NCI-H2171 treated with DMSO at 0.1 percent for 48 hours (cell line): Measurements from ENCODE around the gene MPC2.
"Not testable (repeated sequence)": the region's sequence is repeated elsewhere in the genome, so short reads cannot be mapped to it uniquely, and the experiment has no call there.

Experiments
- DNase-seq: peaks from one replicate; lab custom pipeline; 2025; lab: John Stamatoyannopoulos, UW

MPC2 gene

DNA sequence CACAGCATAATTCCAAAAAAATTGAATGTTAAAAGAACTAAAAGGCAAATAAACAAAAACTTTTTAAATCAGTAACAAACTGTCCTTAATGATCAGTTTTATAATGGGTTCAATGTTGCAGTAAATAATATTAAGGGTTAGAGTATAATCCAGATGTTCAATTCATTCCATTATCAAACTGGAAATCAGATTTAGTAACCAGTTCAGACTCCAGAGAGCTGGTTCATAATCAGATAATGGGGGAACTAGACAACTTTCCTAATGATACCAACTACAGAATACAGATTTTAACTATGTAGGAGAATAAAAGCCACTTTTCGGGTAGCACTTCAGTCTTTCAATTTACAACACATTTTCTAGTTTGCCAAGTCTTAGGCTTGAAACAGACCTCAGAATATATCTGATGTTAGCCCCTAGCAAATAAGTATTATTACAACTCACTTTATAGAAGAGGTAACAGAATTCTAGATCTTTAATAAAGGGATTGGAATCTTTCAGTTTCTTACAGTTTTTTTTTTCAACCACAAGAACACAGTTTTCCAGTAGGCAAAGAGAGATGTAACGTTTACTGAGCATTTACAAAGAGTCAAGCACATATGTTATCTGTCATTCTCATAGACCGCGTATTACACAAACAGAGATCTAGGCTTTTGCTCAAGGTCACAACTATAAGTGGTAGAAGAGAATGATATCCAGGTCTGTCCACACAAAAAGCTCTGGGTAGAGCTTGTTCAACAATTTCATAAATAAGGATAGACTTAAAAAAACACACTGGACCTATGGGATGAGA lies 2.3 kb downstream of the MPC2 start:
- DNase-seq, result peak; percentile 24

DNA sequence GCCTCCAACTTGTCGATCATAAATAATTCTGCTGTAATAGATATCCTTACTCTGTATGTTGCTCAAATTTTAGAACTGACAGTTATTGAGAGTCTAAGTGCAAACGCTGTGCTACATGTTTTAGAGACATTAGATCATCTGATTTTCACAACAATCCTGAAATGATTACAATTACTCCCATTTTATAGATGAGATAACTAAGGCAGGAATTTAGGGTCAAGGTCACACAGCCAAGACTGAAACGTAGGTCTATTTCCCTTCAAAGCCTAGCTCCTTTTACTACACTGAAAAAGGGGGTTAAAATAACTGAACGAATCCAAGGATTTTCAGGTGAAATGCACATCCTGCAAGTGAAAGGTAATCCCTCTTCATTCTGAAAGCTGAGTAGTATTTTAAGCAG lies 3.1 kb downstream of the MPC2 start:
- DNase-seq, result no peak

DNA sequence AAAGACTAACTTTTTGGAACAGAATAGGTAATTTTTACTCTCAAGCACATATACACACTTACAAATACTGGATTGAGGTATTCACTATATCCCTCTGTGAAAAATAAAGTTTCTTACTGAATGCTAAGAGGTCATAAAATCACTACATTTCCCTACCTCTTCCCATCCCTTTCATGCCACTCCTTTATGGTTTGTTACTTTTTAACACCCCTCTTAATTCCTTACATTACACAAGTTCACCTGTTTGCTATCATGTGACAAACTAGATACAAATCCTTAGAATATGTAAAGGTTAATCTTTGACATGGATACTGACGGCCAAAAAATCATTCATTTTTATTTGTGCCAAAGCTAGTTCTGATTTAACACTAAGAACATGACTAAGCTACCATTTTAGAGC lies 7.1 kb downstream of the MPC2 start:
- no peak for DNase-seq

DNA sequence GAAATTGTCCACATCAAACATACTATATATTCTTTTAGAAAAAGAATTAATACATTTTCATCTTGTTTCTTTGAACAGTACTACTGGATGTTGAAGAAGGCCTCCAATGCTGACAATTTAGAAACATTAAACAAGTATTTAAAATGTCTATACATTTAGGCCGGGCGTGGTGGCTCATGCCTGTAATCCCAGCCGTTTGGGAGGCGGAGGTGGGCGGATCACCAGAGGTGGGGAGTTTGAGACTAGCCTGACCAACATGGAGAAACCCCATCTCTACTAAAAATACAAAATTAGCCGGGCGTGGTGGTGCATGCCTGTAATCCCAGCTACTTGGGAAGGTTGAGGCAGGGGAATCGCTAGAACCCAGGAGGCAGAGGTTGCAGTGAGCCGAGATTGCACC lies 8.0 kb downstream of the MPC2 start:
- not testable (repeated sequence) for DNase-seq

DNA sequence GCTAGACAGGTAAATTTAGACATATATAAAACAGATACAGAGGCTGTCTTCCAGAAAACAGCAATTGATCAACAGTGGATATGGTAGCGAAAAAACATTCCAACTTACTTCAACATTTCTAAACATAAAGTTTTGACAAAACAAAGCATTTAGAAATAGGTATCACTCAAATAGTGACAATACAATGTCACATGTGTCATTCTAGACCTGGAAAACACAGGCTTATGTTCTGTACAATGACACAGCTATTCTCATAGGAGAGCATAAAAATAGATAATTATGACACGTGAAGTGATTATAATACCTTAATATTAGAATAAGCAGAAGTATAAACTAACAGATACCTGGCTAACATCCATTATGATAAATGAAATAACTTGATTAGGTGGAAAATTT lies 8.4 kb downstream of the MPC2 start:
- DNase-seq, result no peak

DNA sequence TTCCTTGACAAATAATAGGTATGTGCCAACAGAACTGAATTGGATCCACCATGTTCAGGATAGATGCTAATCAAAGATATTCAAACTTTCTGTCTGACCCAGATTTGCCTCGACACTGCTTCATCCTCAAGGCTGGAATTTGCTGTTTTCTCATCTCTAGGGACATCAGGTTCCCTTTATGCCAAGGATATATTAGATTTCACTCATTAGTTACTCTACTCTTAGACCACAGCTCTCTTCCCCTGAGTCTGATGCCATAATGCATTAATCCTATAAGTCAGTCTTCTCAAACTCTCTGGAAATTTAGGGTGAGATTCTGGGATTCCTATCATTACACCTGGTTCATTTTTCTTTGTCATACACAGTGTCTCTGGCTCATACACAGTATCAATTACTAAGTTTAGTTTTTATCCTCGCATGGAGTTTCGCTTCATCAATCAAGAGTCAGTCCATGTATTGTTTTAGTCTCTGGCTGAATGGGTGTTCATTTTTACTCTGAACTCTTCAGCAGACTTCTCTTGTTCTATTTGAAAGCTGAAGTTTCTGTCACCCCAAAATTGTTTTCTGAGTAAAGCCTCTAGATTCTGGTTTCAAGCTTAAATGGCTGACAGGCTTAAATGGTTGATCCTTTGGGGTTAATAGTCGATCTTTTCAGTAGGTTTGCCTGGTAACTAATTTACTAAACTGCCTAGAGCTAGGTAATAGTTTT lies 9.7 kb downstream of the MPC2 start:
- peak; percentile 30 for DNase-seq

DNA sequence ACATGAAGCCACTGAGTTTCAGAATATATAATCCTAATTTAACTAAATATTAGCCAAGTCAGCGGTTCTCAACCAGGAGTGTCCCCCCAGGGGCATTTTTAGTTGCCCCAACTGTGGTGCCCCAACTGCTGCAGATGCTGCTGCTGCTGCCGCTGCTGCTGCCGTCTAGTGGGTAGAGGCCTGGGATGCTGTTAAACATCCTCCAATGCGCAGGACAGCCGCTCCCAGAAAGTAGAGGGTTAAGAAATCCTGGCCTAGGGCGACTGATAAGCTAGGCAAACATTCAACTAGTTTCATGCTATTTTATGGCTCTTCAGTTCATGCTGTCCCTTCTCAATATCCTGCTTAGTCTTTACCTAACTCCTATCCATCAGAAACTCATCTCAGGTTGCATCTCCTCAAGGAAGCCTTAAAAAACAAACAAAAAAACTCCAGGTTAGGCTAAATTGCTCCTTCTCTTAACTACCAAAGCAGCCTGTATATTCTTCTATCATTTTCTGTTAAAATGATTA lies 10.3 kb downstream of the MPC2 start:
- DNase-seq, result peak; percentile 25

DNA sequence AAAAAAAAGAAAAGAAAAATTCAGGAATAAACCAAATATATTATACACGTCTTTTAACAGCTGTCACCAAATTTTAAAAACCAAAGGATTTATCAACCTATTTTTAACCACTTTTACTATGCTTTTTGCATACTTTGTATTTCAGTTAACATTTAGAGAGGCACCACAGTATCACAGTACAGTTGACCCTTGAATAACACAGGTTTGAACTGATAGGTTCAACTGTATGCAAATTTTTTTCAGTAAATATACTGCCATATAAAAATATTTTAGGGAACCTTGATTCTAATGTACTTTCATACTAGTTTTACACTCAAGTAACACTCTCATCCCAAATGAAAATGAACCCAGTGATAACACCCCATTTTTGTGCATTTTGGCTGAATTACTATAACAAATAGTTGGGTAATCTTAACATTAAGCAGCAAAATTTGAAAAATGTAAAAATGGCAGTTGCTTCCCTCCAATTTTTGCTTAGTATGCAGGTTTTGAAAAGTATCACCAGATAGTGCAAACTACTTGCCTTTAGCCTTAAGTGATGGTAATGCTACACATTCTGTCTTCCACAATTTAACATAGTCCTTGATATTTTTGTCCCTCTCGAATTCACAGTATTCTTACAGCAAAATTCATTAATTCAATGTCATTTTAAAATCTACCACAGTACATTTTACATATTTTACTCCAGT lies 12.2 kb downstream of the MPC2 start:
- DNase-seq, result no peak

DNA sequence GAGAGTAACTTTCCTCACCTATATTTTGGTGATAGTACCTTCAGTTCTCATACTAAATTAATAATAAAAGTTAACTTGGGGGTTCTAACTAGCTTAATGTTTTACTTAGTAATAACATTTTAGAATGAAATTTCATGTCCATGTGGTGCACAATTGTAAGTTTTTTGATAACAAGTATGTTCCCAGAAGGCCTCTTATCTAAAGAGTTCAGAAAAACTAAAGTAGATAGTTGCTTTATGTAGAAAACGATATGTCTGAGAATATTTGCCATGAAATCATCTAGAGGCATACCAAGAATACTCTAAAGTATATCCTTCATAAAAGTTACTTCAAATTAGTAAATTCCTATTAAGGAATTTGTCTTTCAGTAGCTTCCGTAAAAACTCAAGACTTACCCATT lies 12.8 kb downstream of the MPC2 start:
- no peak for DNase-seq

DNA sequence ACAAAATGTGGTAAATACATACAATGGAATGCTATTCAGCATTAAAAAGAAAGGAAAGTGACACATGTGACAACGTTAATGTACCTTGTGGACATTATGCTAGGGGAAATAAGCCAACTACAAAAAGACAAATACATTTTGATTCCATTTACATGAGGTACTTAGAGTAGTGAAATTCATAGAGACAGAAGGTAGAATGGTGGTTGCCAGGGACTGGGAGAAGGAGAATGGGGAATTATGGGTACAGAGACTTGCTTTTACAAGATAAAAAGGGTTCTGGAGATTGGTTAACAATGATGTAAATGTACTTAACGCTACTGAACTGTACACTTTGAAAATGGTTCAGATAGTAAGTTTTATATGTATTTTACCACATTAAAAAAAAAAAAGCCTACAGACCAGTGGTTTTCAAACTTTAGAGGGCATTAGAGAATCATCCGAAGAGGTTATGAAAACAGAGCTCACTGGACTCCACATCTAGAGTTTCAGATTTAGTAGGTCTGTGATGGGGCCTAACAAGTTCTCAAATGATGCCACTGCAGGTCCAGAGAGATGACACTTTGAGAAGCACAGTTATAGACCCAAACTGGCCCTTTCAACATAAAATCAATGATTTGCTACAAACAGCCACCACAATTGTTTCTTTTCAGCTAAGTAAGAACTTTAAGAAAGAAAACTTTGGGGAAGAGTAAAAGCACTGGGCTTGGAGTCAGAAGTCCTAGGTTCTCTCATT lies 13.4 kb downstream of the MPC2 start:
- no peak for DNase-seq

DNA sequence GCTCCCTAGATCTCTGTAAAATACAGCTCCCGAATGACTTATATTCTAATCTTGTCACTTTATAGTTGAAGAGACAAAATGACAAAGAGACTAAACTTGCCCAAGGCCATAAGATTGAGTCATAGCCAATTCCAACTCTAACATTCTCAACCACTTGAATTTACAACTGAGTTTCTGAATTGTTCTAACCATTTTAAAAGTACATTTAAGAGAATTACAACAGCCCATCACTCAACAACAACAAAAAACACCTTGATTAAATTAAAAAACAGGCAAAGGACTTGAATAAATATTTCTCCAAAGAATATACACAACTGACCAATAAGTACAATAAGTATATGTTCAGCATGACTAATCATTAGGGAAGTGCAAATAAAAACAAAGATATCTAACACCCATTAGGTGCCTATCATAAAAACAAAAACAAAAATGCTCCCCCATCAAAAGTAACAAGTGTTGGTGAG lies 14.2 kb downstream of the MPC2 start:
- no peak for DNase-seq

DNA sequence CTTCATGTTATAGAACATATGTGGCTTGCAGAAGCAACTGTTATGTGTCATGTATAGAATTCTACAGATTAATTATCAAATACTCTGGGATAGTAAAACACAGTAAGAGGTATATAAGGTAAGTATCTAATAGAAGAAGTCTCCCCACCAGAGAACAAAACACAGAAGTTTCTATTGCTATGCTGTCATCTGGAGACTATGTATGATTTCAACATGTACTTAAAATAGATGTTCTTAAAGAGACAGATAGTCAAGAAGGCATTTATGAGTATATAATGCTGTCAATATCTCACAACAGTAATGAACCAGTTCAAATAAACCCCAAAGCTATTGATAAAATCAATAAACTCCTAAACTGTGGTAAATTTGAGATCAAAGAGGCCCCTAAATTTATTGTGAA lies 14.8 kb downstream of the MPC2 start:
- no peak for DNase-seq

DNA sequence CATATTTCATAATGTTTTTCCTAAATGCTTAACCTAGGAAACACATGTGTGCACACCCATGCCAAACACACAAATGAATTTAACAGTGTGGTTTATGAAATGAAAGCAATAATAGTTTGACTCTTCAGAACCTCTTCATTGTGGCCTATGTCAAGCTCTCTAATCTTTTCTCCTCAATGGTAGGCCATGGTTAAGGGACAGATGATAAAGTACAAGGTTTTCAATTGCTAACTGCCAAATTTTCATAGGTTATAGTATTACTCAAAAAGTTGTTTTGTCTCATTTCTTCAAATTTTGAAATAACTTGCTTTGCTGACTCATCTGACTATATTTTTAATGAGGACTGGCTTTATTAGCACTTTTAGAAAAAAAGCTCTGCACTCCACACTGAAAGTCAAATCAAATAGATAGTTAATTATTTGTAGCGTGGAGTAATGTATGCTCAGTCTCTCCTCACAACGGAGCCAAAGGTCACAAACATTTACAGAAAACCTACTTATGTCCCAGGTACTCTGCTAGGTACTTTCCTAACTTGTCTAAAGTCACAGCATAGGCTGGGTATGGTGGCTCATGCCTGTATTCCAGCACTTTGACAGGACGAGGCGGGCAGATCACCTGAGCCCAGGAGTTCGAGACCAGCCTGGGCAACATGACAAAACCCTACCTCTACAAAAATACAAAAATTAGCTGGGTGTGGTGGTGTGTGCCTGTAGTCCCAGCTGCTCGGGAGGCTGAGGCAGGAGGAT lies 19.9 kb downstream of the MPC2 start:
- DNase-seq, result no peak

DNA sequence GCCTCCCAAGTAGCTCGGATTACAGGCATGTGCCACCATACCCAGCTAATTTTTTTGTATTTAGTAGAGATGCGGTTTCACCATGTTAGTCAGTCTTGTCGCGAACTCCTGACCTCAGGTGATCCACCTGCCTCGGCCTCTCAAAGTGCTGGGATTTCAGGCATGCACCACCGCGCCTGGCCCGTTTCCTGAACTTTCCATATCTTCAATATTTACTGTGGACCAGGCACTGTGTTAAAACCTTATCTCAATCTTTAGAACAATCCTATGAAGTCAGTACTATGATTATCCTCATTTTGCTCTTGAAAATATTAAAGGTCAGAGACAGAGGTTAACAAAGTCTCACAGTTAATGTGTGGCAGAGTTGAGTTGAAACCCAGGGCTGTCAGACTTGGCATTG lies 21.3 kb downstream of the MPC2 start:
- DNase-seq, result no peak

DNA sequence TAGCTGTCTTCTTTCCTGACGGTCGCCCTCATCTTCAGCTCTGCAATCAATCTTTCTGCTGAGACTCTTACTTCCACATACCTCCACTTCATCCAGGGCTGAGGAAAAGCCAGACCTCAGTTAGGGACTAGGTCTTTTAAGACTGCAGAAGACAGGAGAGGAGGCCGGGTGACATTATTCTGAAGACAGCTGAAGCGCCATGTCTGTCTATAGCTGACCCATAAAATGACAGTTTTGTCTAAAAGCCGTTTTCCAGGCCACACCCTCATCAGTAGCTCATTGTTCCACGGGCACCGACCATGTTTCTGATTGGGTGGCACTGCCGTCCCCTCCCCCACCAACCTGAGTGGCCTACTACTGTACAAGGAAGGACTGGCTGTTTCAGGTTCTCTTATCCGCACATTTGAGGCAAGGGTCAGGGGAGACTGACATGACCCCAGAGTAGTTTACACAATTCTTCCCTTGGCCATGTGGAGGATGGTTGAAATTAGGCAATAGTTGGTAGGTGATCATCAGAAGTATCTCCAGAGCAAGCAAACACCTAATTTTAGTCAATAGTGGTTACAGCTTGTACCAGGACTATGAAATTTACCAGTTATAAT lies 22.9 kb downstream of the MPC2 start, which contains the start of gene ADCY10:
Gene ADCY10 (minus strand): TSS at position 240 of the 602 bp plus-strand sequence. CDS start 8,994 bp downstream, outside the sequence.
- no peak for DNase-seq

DNA sequence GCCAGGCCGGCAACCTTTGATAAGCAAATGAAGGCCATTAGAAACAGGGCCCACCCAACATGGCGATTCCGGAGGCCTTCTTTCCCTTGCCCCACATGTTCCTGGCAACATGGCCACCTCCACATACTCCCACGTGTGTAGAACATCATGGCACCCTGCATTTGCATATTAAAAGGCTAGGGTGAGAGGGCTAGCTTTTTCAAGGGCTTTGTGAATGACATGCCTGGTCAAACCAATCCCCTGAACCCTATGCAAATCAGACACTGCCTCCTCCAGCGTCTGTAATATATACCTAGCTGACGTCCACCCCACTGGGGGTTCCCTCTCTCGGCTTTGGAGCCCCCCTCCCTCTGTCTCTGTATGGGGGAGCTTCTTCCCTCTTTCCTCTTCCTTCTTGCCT lies 24.6 kb downstream of the MPC2 start:
- no peak for DNase-seq

DNA sequence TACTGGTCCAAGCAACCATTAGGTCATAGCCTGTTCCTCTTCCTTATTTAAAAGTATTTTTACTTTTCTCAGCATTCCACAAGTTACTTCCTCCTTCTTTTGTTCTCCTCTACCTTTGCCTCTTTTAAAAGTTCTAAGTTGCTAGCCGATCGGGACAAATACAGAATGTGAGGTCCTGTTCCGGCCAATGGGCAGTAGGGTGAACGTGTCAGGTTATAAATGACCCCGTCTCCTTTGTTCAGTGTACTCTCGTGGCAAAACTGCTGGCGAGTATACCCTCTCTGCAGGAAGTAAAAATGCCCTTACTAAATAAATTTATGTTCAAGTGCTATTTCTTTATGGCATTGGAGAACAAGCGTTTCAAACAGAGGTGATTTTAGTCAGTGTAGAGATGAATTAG lies 25.5 kb downstream of the MPC2 start:
- no peak for DNase-seq

DNA sequence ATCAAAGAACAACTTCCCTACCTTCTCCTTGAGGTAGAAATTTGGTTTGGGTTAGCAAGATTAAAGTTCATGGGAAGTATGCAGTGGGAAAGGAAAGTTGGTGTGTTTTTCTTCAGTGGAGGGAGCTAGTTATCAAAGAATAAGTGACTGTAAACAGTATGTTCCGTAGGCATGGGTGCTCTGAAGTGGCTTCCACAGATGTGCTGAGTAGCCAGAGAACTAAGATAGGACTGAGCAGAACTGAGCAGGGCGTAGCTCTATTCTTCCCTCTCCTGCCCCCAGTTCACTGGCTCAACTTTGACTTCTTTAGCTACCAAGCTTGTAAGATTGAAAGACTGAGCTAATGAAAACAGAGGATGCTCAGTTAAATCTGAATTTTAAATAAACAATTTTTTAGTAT lies 26.3 kb downstream of the MPC2 start:
- DNase-seq, result no peak

DNA sequence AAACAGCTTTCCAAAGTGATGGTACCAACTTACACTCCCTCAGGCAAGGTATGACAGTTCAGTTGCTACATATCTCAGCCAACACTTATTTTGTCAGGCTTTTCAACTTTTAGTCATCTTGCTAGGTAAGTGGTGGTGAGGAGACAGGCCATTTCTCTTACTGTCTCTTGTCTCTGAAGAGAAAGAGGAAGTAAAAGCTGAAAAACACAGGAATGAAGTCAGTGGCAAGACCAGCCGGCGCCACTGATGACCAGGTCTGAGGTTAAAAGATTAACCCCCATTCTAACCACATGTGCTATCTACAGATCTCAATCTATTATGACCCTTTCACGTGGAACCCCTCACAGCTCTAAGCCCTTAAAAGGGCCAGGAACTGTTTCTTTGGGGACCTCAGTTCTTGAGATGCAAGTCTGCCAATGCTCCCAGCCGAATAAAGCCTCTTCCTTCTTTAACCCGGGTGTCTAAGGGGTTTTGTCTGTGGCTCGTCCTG lies 27.1 kb downstream of the MPC2 start:
- DNase-seq, result no peak

DNA sequence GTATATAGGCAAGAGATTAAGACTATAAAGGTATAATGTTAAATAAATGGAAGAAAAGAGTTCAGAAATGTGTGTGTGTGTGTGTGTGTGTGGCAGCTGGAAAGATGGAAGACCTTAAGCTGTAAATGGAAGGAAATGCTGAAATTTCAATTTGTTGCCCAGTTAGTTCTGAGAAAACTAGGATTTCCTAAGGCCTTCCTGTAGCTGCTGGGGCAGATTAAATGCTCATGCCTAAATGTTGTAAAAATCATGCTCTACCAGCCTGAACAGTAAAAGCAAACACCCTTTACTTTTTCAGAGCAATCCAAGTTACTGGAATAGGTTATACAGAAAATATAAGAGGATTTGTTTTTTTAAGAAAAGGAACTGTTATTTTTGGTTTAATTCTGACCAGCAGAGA lies 31.2 kb downstream of the MPC2 start:
- DNase-seq, result no peak

DNA sequence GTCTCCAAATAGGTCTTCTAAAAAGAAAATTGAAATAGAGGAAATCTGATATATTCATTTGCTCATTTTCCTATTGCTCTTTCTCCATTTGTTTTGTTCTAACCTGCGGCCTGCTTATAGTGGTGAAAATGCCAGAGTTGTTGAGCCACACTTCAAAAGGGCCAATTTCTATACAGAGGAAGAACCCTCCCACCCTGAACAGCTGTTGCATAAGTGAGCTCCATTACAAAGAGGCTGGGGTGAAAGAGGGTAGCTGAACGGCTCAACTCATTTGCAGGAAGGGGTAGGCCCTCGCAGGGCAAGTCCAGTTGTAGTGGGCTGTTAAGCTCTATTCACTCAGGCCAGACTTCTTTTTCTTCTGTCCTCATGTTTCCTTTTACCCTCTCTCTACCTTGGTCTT lies 31.7 kb downstream of the MPC2 start:
- DNase-seq, result no peak
